GM19324 (cell line): Measurements from ENCODE around the gene SYNDIG1.

ENCODE experiments used
- ATAC-seq: cut with Tn5 transposase; IDR thresholded peaks from one replicate; pipeline ENCODE4 v1.9.1; 2021; ENCODE audit warnings: mild to moderate bottlenecking, moderate library complexity; ENCODE audit not compliant: unreplicated experiment, low FRiP score

The SYNDIG1 gene

DNA sequence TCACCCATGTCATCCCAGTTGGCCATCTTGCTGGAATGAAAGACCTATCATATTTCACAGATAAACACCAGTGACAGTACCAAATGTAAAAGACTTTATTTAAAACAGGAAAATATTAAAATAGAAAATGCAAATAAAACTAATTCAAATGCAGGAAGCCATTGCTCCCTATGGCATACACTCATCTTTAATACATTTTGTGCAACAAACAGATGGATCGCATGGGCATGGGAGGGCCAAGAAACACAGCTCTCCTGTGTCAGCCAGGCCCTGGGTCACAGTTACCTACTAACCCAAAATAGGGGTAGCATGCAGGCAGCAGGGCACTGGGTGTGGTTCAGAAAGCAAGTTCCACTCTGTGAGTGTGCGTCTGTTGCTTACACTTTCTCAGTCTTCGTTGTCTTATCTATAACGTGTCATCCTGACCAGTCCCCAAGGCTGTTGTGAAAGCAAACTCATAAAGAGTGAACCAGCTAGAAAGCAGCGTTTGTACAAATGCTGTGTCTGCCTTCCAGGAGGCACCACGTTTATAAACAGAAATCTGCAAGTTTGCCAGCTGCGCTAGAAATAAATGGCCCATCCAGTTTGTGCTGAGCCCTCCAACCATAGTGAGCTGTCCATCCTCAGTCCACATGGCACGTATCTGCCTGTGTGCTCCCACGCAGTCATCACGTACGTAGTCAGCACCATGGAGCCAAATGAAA lies 180.5 kb downstream of the SYNDIG1 start:
- no peak for ATAC-seq

DNA sequence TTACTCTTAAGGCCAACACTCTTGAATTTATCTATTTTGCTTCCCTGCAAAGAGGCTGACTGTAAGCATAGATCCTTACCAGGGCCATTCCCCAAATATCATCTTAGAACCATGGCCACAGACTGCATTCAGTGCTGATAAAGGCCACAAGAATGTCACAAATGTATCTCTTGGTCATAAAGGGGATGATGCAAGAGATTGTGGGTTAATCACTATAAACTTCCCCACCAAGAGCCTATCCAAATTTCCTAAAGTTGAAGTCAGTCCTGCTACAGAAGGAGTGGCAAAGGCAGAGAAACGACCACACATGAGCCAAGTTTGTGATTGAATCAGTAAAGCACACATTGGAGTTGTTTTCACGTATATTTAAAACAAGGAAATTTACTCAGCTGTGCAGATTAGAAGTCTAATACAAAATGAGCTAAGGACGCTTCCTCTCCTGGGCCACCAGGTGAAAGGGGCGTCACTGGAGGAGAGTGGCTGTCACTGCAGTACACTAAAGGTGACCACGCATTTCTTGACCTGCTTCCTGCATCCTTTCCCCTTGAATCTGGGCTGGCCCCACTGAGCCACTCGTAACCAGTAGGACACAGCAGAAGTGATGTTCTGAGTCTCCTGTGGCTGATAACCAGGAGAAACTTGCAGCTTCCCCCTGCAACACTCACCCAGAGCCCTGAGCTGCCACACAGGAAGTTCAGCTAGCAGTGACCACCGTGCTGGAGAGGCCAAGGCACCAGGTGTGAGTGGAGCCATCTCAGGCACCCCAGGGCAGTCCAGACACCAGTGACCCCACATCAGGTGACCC lies 181.9 kb downstream of the SYNDIG1 start:
- no peak for ATAC-seq

DNA sequence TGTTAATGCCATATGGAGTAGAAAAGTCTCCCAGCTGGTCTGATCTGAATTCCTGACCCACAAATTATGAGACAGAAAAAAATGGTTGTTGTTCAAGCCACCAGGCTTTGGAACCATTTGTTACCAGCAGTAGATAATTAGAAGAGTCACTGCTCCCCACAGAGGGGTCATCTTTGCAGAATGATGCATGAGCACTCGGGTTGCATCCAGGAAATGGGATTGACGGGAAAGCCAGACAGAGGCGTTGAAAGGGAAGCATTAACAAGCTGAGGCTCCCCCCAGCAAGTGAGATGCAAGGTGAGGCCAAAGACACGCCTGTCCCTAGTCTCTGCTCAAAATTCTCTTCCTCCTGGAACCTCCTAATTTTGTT lies 182.5 kb downstream of the SYNDIG1 start:
- no peak for ATAC-seq

DNA sequence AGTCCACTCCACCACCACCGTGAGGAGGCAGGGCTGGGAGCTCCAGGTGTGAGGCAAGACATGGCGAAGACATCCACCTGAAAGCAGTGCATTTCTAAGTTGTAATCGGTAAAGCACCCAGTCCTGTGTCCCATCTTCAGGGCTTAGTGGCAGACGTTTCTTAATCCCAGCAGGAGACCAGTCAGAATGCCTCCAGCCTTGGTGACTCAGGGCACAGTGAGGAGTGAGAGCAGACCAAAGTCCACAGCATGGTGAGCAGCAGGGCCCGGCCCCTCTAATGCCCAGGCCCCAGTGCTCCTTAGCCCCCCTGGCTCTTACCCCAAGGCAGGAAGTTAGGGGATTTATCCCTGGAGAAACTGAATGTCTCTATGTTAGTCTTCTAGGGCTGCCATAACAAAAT lies 183.9 kb downstream of the SYNDIG1 start:
- no peak for ATAC-seq

DNA sequence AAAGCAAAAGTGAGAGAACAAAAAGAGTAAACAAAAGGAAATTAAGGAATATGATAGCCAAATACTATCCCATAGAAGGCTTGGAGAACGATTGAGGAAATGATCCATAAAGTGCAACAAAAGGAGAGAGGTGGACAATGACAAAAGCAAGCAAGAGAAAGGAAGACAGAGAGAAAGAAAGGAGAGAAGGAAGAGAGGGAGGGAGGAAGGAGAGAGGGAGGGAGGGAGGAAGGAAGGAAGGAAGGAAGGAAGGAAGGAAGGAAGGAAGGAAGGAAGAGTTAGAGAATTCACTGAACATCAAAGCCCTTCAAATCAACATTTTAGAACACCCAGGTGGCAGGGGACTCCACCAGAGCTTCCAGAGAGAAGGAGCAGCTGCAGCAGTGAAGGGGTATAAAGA lies 185.0 kb downstream of the SYNDIG1 start:
- no peak for ATAC-seq

DNA sequence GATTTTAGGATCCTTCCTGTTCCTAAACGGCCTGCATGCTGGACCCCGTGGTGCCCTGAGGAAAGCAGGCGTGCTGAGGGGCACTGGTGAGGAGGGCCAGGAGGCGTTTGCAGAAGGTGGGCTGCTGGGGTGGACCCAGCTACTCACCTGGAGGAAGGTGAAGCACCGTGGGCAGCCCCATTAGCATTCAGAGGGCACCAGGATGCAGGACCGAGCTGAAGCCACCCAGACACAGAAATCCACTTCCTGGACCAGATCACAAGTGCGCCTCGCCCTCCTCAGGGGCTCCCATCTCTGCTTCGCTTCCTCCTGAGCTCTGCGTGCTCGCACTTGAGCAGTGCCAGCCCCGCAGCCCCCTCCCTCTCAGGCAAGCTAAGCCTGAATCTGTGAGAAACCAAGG lies 187.0 kb downstream of the SYNDIG1 start:
- no peak for ATAC-seq

DNA sequence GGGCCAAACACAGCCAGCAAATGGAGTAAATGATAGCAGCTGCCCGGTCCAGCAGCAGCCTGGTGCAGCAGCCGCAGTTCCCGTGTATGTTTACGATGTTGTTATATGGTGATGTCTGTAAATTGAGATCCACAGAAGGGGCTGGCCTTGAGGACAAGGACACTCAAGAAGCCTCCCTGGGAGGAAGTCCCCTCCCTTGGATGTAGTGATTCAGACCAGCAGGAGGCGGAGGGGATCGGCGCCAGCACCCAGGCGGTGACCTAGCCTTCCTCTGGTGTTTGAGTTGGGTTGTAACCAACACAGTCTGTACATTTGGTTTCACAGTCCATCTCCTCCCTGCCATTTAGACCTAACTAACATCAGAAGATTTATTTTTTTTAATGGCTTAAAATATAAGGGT lies 187.8 kb downstream of the SYNDIG1 start:
- ATAC-seq = no peak

DNA sequence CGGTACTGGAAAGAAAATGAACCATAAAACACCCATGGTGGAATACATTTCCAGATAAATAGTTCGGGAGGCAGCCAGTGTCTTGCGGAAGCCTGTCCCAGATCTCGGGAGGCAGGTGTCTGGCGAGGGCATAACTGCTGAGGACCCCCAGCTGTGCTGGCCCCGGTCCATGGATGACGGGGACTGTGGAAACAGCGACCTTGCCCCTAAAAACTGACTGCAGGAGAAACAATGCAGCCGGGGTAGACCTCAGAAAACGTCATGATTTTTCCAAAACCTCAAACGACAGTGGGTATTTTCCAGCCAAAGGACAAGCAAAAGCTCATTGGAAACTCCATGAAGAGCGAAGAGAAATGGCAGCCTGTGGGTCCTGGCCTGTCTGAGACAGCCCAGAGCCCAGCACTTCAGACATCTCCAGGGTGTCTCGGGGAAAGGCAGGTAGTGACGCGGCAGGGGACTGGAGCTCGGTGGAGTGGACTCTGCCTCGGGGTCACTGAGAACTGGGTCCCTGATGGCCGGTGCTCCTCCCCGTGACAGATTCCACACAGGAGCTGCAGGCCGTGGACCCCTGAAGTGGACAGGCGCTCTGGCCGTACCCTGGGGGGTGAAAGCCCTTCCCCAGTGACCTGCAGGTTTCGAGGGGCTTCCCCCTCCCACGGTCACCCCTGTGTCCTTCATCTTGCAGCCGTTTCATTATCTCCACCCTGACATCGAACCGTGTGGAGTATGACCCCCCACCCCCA lies 188.6 kb downstream of the SYNDIG1 start:
- no peak for ATAC-seq

DNA sequence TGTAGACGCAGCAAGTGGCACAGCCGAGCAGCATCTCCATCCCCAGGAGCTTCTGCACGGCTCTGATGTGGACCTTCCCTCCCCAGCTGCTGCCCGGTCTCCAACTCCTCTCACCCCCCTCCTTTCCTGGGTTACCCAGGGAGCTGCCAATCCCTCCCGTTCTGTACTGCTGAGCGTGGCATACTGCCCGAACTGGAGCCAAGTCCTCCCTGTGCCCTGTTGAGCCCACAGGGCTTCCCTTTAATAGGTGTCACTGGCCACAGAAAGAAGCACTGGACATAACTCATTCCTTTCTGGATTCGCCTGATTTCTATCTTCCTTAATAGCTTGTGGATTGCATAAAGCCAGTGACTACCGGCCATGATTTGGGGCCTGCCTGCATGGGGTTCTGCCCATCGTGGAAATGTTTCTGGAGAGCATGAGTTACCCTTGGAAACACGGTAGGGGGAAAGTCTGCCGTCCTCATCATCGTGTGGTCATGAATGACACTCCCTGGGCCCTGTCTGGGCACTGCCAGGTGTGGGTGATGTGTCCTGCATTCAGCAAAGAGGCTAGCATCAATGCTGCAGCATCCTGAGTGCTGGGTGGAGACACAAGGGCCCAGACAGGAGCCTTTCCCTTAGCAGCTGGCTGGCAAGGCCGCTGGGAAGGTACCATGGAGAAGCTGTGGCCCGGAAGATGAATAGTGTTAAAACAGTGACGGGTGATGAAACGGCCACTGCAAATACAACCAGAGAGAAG lies 189.7 kb downstream of the SYNDIG1 start:
- no peak for ATAC-seq

DNA sequence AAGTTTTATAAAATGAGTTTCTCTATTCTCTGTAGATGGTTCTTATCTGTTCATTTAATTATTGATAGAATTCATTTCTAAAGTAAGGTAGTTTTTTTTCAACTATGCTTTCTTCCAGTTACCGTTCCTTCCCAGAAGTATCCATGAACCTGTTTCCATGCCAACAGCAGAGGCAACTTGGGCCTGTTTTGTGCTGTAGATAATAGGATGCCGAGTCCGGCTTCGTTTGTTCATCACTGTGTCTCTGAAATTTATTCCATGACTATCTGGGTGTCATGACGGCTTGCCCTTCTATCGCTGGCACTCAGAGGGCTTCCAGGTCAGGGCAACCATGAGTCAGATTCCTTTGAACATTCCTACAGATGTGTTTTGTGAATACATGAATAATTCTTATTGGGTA lies 190.4 kb downstream of the SYNDIG1 start:
- ATAC-seq = no peak

DNA sequence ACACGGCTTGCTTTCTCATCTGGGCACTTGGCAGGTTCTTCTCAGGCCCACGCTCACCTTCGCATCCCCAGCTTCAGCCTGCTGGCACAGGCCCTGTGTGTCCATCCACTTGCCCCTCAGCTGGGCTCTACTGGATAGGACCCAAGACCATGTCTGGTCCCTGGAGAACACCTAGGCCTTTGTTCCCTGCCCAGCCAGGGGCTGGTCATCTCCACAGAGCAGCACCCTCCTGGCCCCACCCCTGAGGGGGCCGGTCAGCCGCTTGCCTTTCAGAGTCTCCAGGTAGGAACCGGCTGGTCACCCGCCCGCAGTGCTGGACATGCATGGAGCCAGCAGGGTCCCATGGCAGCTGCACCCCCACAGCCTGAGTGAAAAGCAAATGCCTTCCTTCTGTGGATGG lies 191.2 kb downstream of the SYNDIG1 start:
- no peak for ATAC-seq

DNA sequence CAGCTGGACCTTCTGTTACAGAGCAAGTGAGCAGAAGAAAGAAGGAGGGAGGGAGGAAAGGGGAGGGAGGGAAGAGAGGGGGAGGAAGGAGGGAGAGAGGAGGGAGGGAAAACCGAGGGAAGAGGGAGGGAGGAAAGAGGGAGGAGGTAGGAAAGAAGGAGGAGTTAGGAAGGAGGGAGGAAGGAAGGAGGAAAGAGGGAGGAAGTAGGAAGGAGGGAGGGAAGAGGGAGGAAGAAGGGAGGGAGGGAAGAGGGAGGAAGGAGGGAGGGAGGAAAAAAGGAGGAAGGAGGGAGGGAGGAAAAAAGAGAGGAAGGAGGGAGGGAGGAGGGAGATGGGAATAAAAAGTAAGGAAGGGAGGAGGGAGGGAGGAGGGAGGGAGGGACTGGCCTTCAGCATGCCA lies 191.8 kb downstream of the SYNDIG1 start:
- ATAC-seq = no peak

DNA sequence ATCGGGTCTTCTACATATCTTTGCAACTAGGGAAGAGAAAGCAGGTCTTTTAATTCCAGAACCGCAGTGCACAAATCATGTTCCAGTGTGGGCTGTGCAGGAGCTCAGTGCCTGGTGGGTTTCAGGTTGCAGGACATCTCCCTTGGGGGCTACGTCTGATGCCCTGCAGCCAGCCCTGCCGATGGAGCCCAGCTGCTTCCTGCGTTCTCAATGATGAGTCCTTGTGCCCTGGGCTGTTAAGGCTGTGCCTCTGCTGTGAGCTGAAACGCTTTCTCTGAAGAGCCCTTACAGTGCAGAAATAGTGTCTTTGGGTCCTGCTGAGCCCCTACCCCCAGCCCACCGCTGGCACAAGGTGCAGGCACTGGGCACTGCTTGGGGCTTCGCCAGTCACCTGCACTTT lies 192.9 kb downstream of the SYNDIG1 start:
- ATAC-seq = no peak

DNA sequence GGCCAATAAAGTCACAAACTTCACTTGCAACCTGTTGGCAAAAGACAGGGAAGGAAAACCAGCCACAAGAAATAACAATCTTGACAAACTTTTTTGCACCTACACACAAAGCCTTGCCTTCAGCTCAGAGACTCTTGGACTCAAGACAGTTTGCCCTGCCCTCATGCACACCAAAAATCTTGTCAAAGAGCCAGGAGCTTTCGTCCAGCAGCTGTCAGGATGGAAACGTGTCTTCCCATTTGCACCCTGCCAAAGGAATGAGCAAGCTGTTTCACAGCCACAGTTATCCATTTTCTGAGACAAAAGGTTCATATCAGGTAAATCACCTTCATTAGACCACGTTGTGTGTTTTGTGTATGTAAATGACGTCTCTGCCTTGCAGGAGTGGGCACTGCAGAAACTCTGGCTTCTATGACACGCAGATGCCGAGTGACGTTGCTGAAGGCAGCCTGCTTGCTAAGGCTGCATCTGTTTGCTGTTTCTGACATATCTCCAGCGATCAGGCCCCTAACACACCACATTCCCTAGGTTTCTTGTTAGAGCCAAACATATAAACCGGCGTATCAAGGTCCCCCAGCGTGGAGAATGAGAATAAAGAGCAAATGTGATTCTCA lies 193.4 kb downstream of the SYNDIG1 start:
- no peak for ATAC-seq

DNA sequence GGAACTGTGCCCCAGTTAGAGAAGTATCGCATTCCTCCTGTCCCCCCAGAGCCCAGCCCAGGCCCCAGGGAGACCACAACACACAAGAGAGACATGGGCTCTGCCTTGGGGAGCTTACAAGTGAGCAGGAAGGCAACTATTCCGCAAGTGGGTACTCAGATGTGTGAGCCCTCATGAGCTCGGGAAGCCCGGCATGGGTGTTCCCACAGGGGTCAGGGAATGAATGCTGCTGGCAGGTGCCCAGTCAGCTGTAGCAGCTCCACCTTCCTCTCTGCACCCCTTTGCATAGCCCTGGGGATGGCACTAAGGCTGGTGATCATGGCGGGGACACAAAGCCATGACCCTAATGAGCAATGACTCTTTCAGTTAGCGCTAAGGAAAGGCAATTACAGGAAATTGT lies 194.1 kb downstream of the SYNDIG1 start:
- ATAC-seq = no peak

DNA sequence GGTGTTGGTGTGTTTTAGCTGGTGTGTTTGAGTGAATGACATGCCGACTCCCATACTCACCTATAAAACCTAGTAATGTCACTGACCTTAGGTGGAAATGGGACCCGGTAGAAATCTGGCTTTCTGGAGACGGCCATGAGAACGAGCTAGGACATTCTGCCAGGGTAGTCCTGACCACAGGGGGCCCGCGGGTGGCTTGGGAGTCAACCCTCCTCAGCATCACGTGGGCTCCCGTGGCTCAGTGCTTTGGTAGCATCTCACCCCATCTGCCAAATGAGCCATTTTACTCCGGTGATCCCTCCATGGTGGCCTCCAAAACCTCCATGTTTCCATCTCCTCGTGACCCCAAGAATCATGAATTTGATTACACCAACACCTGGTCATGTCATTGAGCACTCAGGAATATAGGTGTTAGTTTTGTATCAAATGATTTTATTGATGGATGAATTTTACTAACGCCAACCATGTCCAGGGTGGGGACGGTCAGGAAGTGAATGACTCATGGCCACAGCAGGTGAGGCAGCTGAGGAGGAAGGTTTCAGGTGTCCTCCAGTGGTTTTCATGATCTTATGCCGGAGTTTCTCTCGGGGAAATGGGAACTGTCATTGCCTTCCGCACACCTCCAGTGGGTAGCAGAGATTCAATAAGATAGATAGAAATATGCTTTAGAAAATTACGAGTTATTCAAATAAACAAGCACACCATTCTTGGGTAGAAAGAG lies 195.0 kb downstream of the SYNDIG1 start:
- no peak for ATAC-seq

DNA sequence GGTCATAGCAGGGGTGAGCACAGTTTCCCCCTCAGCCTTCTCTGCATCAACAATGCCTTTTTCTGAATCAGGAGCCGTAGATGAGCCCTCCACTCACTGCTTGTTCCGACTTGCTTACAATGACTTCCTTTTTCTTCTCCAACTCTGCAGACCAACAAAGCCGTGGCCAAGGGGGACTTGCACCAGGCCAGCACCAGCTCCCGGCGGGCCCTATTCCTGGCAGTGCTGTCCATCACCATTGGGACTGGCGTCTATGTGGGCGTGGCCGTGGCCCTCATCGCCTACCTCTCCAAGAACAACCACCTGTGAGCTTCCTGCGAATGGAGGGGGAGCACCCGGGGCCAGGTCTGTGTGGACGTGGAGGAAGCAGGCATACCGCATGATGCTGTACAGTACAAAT lies 195.8 kb downstream of the SYNDIG1 start:
- no peak for ATAC-seq

DNA sequence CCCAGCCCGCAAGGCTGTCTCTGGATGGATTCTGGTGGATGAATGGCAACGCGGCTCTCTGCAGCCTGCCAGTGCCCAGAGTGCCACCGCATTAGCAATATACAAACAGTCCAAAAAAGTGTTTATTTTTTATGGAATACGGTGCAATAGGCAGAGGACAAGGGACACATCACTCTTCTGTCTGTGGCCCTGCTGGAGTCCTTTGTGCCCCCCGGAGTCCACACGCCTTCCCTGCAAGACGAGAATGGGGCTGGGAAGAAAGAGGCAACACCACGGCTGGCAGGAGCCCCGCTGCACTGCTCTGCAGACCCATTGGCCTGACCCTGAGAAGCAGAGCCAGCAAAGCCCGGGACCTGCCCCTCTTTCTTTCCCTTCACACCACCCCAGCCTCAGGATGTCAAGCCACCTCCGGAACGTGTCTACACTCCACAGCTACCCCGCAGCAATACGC lies 196.3 kb downstream of the SYNDIG1 start:
- ATAC-seq = no peak

DNA sequence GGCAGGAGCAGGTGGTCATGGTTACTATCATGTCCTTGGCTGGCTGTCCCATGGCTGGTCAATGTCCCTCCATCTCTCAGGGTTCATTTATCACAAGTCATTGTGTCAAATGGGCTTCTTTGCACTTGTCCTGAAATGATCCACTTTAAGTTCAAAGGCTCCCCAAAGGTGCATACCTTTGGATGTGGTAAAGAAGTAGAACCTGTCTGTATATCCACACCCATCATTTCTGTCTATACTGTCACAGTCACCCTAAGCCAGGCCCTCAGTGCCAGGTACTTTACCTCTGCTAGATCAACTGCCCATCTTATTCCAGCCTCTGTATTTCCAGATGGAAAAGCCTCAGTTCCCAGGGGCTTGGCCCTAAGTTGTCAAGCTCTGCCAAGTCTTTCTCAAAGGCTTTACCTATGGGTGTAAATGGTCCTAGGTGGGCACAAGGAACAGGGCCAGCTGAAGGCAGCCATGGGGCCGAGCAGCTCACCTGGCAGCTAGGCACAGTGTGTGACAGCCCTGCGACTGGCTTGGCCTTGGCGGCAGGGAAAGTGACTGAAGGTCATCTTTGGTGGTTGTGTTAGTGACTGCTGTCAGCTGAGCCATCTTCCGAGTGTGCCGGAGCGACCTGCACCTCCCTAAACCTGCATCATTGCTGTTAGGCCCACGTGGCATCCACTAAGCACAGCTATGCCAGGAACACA lies 198.4 kb downstream of the SYNDIG1 start:
- no peak for ATAC-seq
